Measurements from ENCODE around the gene INTS7.

Gene INTS7

GRCh38 chr1:212021563-212021962 lies 13.8 kb downstream of the INTS7 start:
- DNase-seq (ENCODE audit: extremely low read depth, low read depth) = no peak
- TF ChIP-seq CTCF (IDR thresholded peaks at IDR 0.05; ENCODE audit: low read depth, low read length, missing control alignments) = no peak
- H3K4me3 ChIP-seq (replicated peaks; ENCODE audit: low read depth, low read length) = no peak overlapping the region

DNA sequence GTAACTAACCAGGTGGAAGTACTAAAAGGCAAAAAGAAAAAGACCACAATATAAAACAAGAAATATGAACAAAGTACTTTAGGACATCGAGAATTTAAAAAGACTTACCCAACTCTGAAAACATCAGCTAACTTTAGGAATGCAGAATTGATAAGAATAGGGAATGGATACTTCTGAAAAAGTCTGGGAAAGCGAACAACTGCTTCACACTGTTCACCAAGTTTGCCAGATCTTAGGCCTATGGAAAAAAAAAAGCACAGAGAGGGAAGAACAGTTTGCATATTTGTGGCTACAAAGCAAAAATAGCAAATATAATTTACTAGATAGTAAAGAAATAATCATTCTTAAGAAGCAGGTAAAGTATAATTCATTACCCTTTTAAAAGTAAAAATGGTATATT lies 14.4 kb downstream of the INTS7 start:
- DNase-seq (ENCODE audit: extremely low read depth, low read depth) = no peak
- TF ChIP-seq CTCF (IDR thresholded peaks at IDR 0.05; ENCODE audit: low read depth, low read length, missing control alignments) = no peak

DNA sequence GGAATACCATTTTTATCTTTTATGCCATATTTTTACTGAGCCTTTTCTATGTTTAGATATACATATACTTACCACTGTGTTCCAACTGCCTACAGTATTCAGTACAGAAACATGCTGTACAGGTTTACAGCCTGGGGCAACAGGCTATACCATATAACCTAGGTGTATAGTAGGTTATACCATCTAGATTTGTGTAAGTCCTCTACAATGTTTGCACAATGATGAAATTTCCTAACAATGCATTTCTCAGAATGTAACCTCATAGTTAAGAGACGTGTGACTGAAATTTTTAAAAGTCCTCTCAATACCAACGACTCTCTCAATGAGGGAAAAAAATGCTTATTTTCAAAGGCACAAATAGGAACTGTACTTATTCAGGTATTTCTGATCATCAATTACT lies 21.7 kb downstream of the INTS7 start:
- H3K4me3 ChIP-seq (replicated peaks; ENCODE audit: low read depth, low read length) = no peak overlapping the region
- TF ChIP-seq CTCF (IDR thresholded peaks at IDR 0.05; ENCODE audit: low read depth, low read length, missing control alignments) = no peak
- DNase-seq (ENCODE audit: extremely low read depth, low read depth) = no peak

More for the DNA sequence above, 14.4 kb downstream of the INTS7 start:
- no peak overlapping the region for H3K4me3 ChIP-seq (replicated peaks; ENCODE audit: low read depth, low read length)

DNA sequence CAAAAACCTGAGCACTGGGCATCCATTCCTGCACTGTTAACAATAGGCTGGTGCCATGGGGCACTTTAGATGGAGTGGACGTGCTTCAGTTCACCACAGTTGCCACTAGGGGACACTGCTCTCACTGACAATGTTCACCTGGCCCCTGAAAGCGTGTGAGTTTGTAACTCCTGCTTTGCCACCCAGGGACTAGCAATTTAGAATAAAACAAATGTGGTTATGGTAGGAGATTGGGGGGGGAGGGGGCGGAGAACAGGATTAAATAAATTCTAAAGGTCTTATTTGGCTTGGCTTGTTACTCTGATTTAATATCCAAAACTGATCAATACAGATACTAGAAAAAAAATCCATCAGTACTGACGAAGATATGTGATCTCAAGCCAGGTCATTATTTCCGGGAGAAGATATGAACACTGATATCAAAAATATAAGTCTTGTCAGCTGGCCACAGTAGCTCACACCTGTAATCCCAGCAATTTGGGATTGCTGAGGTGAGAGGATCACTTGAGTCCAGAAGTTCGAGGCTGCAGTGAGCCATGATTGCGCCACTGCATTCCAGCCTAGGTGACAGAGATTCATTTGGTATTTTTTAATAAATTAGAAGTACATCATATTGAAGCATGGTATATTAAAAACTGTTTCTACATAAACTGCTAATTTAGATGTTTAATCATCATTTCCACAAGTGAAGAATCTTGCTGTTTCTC lies 23.2 kb downstream of the INTS7 start:
- H3K4me3 ChIP-seq (replicated peaks; ENCODE audit: low read depth, low read length) = no peak overlapping the region
- DNase-seq (ENCODE audit: extremely low read depth, low read depth) = no peak
- peak; percentile 98 for TF ChIP-seq CTCF (IDR thresholded peaks at IDR 0.05; ENCODE audit: low read depth, low read length, missing control alignments)

DNA sequence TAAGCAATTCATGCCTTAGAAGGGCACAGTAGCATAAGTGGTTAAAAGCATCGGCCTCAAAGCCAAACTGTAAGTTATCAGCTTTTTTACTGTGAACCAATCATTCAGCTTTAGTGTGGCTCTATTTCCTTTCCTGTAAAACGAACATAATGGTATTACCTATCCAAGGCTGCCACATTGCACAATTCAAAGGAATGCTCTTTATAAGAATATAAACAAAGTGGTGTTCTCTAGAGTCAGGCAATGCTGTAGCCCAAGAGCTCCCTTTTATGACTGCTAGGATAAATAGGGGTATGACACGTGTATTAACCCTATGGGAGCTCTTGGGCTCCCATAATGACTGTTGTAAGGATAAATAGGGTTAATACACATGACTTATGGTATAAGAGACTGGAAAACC lies 25.4 kb downstream of the INTS7 start:
- no peak overlapping the region for H3K4me3 ChIP-seq (replicated peaks; ENCODE audit: low read depth, low read length)

GRCh38 chr1:212009561-212009960 lies 25.8 kb downstream of the INTS7 start:
- H3K4me3 ChIP-seq (replicated peaks; ENCODE audit: low read depth, low read length) = no peak overlapping the region
- no peak for DNase-seq (ENCODE audit: extremely low read depth, low read depth)
- no peak for TF ChIP-seq CTCF (IDR thresholded peaks at IDR 0.05; ENCODE audit: low read depth, low read length, missing control alignments)

More for the DNA sequence above, 25.4 kb downstream of the INTS7 start:
- DNase-seq (ENCODE audit: extremely low read depth, low read depth) = no peak
- no peak for TF ChIP-seq CTCF (IDR thresholded peaks at IDR 0.05; ENCODE audit: low read depth, low read length, missing control alignments)

- no peak for DNase-seq (ENCODE audit: extremely low read depth, low read depth)
- H3K4me3 ChIP-seq (replicated peaks; ENCODE audit: low read depth, low read length) = no peak overlapping the region
- TF ChIP-seq CTCF (IDR thresholded peaks at IDR 0.05; ENCODE audit: low read depth, low read length, missing control alignments) = no peak
Observed at GRCh38 chr1:212007886-212008285, 27.5 kb downstream of the INTS7 start.

Data from HFF-Myc (cell line).